Glomerular visceral epithelial cell (primary cell): ENCODE data around the gene TMUB1.

Experiments
- DNase-seq: peaks from one replicate; pipeline ENCODE4 v3.0.0-alpha.2; 2016; ENCODE audit errors: extremely low spot score

Gene TMUB1

DNA sequence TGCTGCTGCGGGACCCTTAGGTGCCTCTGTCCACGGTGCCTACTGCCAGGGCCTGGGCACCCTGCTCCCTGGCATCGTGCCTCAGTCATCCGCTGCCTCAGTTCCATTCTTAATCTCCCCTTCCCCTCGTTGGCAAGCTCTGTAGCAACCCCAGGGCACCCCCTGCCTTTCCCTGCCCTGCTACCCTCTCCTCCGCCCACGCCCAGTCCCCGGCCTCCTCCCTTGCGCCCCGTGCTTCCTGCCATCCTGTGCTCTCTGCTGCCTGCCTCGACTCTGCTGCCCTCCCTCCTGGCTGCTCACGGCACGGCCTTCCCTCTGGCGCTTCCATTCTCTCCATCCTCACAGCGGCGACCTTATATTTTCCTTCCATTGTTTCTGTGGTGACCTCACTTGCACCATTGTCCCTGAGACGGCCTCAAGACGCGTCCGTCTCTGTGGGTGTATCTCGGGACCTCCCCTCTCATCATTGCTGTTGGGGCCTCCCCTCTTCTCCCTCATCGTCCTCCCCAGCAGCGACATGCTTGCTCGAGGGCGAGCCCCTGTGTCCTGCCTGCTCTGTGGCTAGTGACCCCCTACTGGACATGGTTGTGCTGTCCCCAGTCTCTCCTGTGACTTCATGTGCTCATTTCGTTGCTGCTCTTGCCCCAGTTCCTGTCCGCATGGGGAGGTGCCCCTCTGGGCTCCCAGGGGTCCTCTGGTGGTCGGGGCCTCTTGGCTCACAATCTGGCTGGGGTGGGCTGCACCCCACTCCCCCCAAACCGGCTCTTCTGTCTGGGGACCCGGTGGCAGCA lies 38.3 kb upstream of the TMUB1 start:
- no peak for DNase-seq

DNA sequence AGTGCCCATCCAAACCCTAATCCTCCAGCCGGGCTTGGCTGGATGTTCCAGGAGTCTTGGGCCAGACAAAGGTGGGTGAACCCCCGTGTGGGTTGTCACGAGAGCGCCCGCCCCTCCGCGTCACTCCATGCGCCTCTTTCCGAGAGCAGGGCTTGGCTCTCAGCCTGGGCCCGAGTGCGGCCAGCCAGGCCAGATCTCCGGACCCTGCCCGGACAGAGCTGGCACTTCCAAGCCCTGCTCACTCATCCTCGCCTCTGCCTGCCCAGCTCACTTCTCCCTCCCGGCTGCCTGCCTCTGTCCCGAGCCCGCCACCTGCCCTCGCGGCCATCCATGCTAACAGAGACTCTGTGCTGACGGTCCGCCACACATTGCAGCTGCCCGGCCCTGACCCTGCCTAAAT lies 37.6 kb upstream of the TMUB1 start:
- DNase-seq = no peak

GRCh38 chr7:151119902-151120301 lies 36.6 kb upstream of the TMUB1 start:
- DNase-seq = no peak

DNA sequence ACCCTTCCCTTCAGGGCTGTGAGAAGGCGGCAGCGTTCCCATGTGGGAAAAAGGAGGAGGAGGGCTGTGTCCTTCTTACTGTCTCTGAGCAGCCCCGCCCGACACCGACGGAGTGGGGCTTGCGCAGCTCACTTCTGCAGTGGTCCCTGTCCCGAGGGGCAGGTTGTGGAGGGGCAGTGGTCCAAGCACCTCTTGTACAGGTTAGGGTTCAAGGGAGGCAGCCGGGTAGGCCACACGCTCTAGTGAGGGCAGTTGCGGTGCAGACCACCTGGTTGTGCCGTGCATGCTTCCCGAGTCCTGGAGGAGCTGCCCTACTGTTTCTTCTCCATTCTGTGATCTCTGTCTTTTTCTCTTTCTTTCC lies 35.7 kb upstream of the TMUB1 start:
- DNase-seq = no peak

- DNase-seq = no peak
Observed at GRCh38 chr7:151118108-151119054, 35.1 kb upstream of the TMUB1 start.

DNA sequence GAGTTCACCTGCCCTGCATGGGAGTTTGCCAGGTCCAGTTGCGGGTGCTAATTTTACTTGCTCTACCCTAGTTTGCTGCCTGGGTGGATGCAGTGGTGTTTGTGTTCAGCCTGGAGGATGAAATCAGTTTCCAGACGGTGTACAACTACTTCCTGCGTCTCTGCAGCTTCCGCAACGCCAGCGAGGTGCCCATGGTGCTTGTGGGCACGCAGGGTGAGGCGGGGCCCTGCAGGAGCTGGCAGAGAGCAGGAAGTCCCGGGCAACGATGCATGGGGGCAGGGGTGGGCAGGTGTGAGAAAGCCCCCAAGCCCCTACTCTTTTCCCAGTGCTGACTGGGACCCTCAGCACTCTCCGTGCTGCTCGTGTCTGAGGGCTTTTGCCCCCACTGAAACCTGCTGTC lies 34.3 kb upstream of the TMUB1 start:
- no peak for DNase-seq

- no peak for DNase-seq
Observed at GRCh38 chr7:151116603-151117440, 33.5 kb upstream of the TMUB1 start.

- DNase-seq = peak; percentile 48
Observed at GRCh38 chr7:151115836-151116418, 32.6 kb upstream of the TMUB1 start.

GRCh38 chr7:151115121-151115835 lies 32.0 kb upstream of the TMUB1 start:
- peak; percentile 9 for DNase-seq

GRCh38 chr7:151114151-151115090 lies 31.1 kb upstream of the TMUB1 start:
- DNase-seq = peak; percentile 59

DNA sequence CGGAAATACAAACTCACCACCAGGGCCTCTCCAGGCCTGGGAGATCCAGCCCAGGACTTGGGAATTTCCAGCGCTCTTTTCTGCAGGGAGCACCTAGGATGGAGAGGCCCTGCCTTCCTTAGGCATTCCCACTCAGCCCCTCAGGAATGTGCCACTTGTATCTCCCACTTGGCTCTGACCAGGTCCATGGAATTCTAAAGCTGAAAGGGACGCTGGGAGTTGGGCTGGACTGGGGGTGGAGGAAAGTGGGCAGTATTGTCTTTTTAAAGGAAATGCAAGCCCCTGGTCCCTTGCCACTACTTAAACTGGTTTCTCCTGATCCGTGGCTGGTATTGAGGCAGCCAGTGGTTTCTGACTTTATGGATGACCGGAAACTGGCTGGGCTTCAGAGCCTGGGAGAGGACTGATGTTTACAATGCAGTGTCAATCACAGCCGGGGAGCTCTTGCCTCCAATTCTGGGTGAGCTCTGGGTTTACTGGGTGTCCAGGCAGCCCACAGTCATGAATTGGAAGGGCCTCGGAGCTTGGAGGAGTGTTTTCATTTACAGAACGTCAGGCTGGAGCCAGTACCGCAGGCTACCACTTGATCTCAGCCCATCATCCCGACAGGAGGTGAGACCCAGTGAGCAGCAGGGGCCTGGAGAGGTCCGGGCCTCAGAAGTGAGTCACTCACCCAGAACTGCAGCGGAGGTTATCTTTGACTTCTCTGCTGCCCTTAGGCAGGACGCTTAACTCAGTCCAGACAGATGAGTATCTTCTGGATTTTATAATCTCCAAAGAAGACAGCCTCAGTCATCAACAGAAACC lies 30.3 kb upstream of the TMUB1 start:
- DNase-seq = peak; percentile 91

- peak; percentile 73 for DNase-seq
Observed at GRCh38 chr7:151110941-151111645, 27.8 kb upstream of the TMUB1 start.

- no peak for DNase-seq
Observed at GRCh38 chr7:151110236-151110940, 27.1 kb upstream of the TMUB1 start.

GRCh38 chr7:151109094-151110048 lies 26.1 kb upstream of the TMUB1 start:
- DNase-seq = no peak

DNA sequence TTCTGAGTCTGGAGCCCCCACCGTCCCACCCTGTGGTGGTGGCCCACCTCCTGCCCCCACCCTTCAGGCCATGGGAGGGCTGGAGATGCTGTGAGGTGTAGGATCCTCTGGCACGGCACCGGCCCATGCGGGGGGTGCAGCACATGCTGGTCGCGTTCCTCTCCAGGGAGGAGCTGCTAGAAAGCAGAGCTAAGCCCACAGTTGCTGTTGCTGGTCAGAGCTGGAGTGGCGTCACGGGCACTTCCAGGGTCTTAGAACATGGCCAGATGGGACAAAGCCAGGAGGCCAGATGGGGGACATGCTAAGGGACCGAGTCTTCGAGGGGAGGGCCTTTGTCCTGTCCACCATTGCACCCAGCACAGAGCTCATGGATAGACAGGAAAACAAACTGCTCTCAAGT lies 24.6 kb upstream of the TMUB1 start:
- no peak for DNase-seq

GRCh38 chr7:151104411-151105235 lies 21.3 kb upstream of the TMUB1 start:
- peak; percentile 75 for DNase-seq
